Omental fat pad (tissue), 4 donors: ENCODE data around the gene CAMSAP3. TPM values are rescaled to one million over a fixed set of nuclear protein-coding genes. Genes with fewer than 3 reads are reported as not detected.

Experiments
- ATAC-seq: fragments of 150-250 bp; one replicate; pipeline ENCODE4 v1.9.1; 2016; ENCODE audit warnings: mild to moderate bottlenecking, moderate library complexity; ENCODE audit not compliant: low FRiP score
- DNase-seq: peaks from one replicate; pipeline ENCODE4 v3.0.0-alpha.2; 2019; ENCODE audit warnings: low spot score
- CTCF ChIP-seq, 3 donors: fragments of 450-650 bp; IDR thresholded peaks; one replicate each; pipeline ENCODE4 v1.5.1; 2016 to 2017; ENCODE audit warnings: antibody characterized with exemption in 3 of 3, mild to moderate bottlenecking in 3 of 3, moderate library complexity in 2 of 3
- total RNA-seq, 4 donors: library from RNA; depleted of rRNA; stranded (reverse); fragments of >200 nt; gene quantifications; one replicate each; pipeline ENCODE4 v1.1.0, GENCODE V29; 2016

The CAMSAP3 gene
- total RNA-seq, 4 donors from 2014 or later = 0.36 to 1.0 (median 0.69) TPM; not detected in 1

DNA sequence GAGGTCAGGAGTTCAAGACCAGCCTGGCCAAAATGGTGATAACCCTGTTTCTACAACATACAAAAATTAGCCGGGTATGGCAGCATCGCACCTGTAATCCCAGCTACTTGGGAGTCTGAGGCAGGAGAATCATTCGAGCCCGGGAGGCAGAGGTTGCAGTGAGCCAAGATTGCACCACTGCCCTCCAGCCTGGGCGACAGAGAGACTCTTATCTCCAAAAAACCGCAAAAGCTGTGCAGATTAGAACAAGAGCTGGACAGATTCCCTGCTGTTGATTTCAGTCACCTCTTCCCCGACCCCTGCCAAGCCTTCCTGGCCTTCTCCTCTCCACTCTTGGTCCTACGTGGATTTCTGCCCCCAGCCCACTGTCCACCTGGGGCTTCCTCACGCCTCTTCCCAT lies 8.3 kb downstream of the CAMSAP3 start:
- no peak for DNase-seq
- ATAC-seq = no peak
- TF ChIP-seq CTCF (IDR thresholded peaks at IDR 0.05) = no peak

DNA sequence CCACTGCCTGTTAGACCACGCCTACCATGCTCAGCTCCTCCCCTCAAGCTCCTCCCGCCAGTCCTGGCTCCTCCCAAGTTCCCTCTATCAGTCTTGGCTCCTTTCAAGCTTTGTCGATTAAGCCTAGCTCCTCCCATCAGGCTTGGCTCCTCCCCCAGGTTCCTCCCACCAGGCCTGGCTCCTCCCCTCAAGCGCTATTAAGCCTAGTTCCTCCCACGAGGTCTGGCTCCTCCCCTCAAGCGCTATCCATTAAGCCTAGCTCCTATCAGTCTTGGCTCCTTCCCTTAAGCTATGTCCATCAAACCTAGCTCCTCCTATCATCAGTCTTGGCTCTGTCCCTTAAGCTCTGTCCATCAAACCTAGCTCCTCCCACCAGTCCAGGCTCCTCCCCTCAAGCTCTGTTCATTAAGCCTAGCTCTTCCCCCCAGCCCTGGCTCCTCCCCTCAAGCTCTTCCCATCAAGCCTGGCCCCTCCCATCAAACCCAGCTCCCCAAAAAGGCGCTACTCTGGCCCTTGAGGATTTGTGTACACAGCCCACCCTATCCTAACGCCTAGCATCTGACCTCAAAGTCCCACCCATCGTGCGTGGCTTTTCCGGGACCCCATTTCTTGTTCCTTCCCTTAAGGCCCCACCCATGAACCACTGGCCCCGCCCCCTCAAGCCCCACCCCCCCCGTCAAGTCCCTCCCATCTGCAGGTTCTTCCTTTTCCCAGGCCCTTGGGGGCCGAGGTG lies 10.0 kb downstream of the CAMSAP3 start:
- DNase-seq (no peak), ATAC-seq (no peak)
- TF ChIP-seq CTCF (IDR thresholded peaks at IDR 0.05) = no peak

- ATAC-seq = no peak
These were observed 10.6 kb downstream of the CAMSAP3 start for GRCh38 chr19:7606289-7606688.

GRCh38 chr19:7607212-7607873 lies 11.7 kb downstream of the CAMSAP3 start:
- DNase-seq (no peak), ATAC-seq (no peak)
- no peak for TF ChIP-seq CTCF (IDR thresholded peaks at IDR 0.05)

More at GRCh38 chr19:7606289-7606688, 10.6 kb downstream of the CAMSAP3 start:
- DNase-seq = no peak
- no peak for TF ChIP-seq CTCF (IDR thresholded peaks at IDR 0.05)

DNA sequence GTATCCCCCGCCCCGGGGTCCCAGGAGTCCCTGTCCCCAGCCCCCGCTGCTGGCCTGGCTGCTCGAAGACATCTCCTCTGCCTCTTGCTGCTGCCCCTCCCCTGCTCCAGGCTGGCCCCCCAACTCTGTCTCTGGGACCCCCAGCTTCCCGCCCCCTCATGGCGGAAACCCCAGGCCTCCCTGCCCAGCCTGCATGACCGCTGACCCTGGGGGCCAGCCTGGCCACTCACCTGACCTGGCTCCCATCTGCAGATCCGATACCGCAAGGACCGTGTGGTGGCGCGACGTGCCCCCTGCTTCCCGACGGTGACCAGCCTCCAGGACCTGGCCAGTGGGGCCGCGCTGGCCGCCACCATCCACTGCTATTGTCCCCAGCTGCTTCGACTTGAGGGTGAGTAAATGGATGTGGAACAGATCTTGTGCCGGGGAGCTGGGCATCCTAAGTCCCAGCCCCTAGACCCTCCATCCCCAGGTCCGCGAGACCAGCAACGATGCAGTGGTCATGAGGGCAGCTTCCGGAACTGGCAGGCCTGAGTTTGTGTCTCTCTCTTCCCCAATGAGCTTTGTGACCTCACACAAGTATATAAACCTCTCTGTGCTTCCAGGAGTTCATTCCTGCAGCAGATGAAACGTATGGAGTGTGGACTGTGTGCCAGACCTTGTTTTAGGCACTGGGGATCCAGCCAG lies 12.4 kb downstream of the CAMSAP3 start:
- no peak for TF ChIP-seq CTCF (IDR thresholded peaks at IDR 0.05)
- no peak for DNase-seq

DNA sequence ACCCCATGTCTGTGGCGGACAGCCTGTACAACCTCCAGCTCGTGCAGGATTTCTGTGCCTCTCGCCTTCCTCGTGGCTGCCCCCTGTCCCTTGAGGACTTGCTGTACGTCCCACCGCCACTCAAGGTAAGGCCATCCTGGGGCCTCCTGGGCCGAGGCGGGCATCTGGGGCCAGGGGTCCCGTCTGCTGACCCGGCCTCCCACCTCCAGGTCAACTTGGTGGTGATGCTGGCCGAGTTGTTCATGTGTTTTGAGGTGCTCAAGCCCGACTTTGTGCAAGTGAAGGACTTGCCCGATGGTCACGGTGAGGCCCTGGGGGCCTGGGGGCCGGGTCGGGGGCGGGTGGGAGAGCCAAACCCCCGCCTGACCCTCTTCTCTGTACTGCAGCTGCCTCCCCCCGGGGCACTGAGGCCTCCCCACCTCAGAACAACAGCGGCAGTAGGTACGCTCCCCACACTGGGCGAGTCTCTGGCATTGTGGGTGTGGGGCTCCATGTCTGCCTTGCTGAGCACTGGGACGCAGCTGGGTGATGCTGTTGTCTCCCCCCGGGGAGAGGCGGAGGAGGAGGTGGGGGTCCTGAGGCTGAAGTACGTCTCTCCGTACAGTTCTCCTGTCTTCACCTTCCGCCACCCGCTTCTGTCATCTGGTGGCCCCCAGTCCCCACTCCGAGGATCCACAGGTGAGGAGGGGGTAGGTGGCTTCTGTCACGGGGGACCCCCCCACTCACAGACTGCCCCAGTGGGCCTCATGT lies 15.0 kb downstream of the CAMSAP3 start:
- DNase-seq (no peak), ATAC-seq (no peak)
- no peak for TF ChIP-seq CTCF (IDR thresholded peaks at IDR 0.05)

More for the DNA sequence above, 12.4 kb downstream of the CAMSAP3 start:
- no peak for ATAC-seq
